ENCODE results near the gene GPA33. TPM values are rescaled to one million over a fixed set of nuclear protein-coding genes. Genes with fewer than 3 reads are reported as not detected.
A peak's percentile ranks its signal among the peaks of the same experiment; 100 is the strongest.

The GPA33 gene
- total RNA-seq, 2 donors from 2014 or later = 5.3 to 7.6 TPM

DNA sequence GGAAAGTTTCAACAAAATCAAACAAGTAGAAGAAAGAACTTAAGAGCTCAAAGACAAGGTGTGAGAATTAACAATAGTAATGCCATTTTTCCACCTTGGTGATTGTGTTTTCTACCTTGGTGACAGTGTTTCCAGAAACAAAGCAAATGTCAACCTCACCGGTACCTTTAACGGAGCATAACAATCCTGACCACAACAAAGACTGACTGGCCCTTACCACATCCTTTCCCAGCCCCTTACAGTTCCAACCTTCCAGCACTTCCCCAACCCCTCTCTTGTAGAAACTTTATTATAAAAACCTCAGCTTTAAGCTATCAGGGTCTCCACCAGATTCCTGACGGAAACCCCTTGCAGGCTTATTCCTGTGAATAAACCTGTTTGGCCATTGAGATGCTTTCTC, 20.4 kb upstream of the GPA33 start:
- Mint-ChIP-seq H3K4me3 (no peak overlapping the region), H3K27ac (no peak overlapping the region)

GRCh38 chr1:167109125-167109524, 18.9 kb upstream of the GPA33 start:
- Mint-ChIP-seq H3K4me3 (no peak overlapping the region), H3K27me3 (peaks cover 12% of the 10 kb centered on the region), H3K36me3 (ENCODE audit: low read depth) (peaks cover 2% of the 10 kb centered on the region), H3K27ac (peak overlapping the region; percentile 49), H3K4me1 (peaks cover 23% of the 10 kb centered on the region)
- no peaks in the 10 kb centered on the region for H3K9me3 ChIP-seq (ENCODE audit: control insufficient read depth, low read length, poor library complexity, severe bottlenecking)
- ATAC-seq = no peak
- no peak for DNase-seq

More for the DNA sequence above, 20.4 kb upstream of the GPA33 start:
- Mint-ChIP-seq H3K36me3 (ENCODE audit: low read depth) (no peaks in the 10 kb centered on the region), H3K4me1 (peaks cover 14% of the 10 kb centered on the region), H3K27me3 (peaks cover 14% of the 10 kb centered on the region)
- ATAC-seq = peak; percentile 75
- DNase-seq = no peak
- H3K9me3 ChIP-seq (ENCODE audit: control insufficient read depth, low read length, poor library complexity, severe bottlenecking) = no peaks in the 10 kb centered on the region

GRCh38 chr1:167107456-167107855, 17.3 kb upstream of the GPA33 start:
- DNase-seq (no peak), ATAC-seq (no peak)
- no peaks in the 10 kb centered on the region for H3K9me3 ChIP-seq (ENCODE audit: control insufficient read depth, low read length, poor library complexity, severe bottlenecking)
- Mint-ChIP-seq H3K4me1 (peaks cover 28% of the 10 kb centered on the region), H3K27me3 (peaks cover 12% of the 10 kb centered on the region), H3K36me3 (ENCODE audit: low read depth) (peaks cover 2% of the 10 kb centered on the region), H3K4me3 (no peak overlapping the region), H3K27ac (peak overlapping the region; percentile 49)

DNA sequence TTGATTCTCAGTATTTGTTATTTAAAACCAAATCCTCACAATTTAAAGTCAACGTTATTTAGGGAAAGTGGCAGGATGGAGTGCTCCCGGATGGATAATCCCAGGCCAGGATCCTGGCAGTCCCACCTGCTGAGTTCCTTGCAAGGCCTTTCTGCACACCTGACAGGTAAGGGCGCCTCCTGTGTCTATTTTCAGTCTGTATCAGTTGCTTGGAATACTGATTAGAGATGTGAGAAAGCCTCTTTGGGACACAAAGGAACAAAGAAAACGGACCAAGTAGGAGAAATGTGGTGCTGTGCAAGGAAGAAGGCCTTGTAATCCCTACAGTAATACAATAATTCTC, 15.9 kb upstream of the GPA33 start:
- DNase-seq (no peak), ATAC-seq (no peak)
- Mint-ChIP-seq H3K4me1 (peaks cover 28% of the 10 kb centered on the region), H3K36me3 (ENCODE audit: low read depth) (peaks cover 2% of the 10 kb centered on the region), H3K4me3 (no peak overlapping the region), H3K27ac (no peak overlapping the region), H3K27me3 (peaks cover 12% of the 10 kb centered on the region)
- no peaks in the 10 kb centered on the region for H3K9me3 ChIP-seq (ENCODE audit: control insufficient read depth, low read length, poor library complexity, severe bottlenecking)

DNA sequence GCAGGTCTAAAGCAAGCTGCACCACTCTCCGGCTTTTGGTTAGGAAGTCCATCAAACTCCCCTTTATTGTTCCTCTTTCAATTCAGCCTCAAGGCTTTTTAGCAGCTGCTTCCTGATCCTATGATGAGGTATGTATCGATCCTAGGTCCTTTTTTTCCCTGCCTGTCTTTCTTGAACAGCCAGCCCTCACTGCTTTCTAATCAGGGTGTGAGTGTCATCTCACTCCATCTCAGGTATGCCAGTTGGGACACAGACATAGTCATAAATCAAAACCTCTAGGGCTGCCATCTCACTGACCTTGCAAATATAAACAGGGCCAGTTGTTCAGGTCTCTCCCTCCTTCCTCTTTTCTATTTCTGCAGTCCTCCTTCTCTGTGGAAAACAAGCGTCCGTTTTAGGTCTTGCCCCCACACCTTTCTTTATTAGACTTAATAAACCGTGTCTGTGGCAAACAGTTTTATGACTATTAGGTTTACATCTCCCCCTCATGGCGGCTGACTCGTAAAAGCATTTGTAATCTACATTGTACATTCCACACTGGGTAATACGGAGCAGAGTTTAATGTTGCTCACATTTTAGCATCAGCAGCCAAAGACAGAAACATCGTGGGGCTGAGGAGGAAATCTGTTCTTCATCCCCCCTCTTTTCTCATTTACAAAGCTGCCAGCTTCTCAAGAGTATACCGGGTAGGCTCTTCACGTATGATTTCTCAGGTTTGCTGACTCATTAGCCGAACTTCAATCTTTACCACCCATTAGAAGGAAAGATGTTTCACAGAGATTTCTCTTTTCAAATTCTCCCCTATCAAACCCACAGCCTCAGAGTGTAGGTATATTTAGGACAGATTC, 15.3 kb upstream of the GPA33 start:
- no peak for ATAC-seq
- Mint-ChIP-seq H3K27ac (no peak overlapping the region), H3K4me1 (peaks cover 28% of the 10 kb centered on the region), H3K4me3 (no peak overlapping the region), H3K27me3 (peaks cover 16% of the 10 kb centered on the region), H3K36me3 (ENCODE audit: low read depth) (peaks cover 2% of the 10 kb centered on the region)
- no peak for DNase-seq
- no peaks in the 10 kb centered on the region for H3K9me3 ChIP-seq (ENCODE audit: control insufficient read depth, low read length, poor library complexity, severe bottlenecking)

DNA sequence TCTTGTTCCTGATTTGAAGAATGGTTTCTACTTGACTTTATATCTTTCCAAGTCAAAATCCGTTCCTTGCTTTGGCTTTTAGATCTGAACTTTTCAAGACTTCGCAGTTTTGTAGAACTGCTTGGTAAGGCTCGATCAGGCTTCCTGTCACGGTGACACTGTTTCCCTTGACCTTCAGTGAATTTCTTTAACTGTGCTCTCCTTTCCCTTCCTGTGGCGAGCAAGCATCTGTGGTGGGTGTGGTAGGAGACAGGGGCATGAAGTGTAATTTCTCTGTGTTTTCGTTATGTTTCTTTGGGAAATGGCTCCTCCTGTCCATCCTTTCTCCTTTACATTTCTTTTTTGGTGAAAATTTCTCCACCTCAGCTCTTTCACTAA, 14.1 kb upstream of the GPA33 start:
- Mint-ChIP-seq H3K36me3 (ENCODE audit: low read depth) (peaks cover 2% of the 10 kb centered on the region), H3K4me1 (peaks cover 24% of the 10 kb centered on the region), H3K4me3 (peak overlapping the region; percentile 31), H3K27ac (peak overlapping the region; percentile 56), H3K27me3 (peaks cover 29% of the 10 kb centered on the region)
- H3K9me3 ChIP-seq (ENCODE audit: control insufficient read depth, low read length, poor library complexity, severe bottlenecking) = no peaks in the 10 kb centered on the region
- DNase-seq = no peak
- no peak for ATAC-seq

DNA sequence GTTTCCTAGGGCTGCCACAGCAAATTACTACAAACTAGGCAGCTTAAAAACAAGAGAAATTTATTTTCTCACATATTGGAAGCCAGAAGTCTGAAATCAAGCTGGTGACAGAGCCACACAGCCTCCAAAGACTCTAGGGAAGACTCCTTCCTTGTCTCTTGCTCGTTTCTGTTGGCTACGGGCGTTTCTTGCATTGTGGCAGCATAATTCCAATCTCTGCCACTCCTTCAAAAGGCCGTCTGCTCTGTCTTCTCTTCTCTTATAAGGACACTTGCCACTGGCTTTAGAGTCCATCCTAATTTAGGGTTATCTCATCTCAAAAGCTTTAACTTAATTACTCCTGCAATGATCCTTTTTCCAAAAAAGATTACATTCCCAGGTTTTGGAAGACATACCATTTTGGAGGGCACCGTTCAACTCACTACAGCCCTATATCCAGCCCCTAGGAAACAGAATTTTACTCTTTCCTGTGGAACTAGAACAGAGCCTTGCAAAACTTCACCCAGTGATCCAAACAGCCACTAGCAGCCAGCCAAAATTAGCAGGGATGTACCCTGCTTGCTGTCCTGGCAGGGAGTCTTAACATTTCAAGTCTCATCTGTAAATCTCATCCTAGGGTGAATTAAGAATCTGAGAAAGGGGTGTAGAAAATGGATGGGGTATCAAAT, 12.9 kb upstream of the GPA33 start:
- DNase-seq (no peak), ATAC-seq (no peak)
- peaks cover 2% of the 10 kb centered on the region for H3K36me3 Mint-ChIP-seq (ENCODE audit: low read depth)
- no peak overlapping the region for H3K27ac Mint-ChIP-seq
- peaks cover 29% of the 10 kb centered on the region for H3K27me3 Mint-ChIP-seq
- H3K4me3 Mint-ChIP-seq = no peak overlapping the region
- H3K9me3 ChIP-seq (ENCODE audit: control insufficient read depth, low read length, poor library complexity, severe bottlenecking) = no peaks in the 10 kb centered on the region
- H3K4me1 Mint-ChIP-seq = peaks cover 14% of the 10 kb centered on the region

DNA sequence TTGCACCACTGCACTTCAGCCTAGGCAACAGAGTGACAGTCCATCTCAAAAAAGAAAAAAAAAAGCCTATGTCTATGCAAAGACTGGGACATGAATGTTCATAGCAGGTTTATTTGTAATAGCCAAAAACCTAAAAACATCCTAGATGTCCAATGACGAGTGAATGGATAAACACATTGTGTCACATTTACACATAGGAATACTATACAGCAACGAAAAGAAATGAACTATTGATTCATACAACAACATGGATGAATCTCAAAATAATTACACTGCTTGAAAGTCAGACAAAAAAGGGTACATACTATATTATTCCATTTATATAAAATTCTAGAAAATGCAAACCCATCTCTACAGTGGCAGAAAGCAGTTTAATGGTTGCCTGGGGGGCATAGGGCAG, 11.6 kb upstream of the GPA33 start:
- H3K27ac Mint-ChIP-seq = no peak overlapping the region
- no peak for ATAC-seq
- no peak overlapping the region for H3K4me3 Mint-ChIP-seq
- H3K4me1 Mint-ChIP-seq = peaks cover 14% of the 10 kb centered on the region
- peaks cover 29% of the 10 kb centered on the region for H3K27me3 Mint-ChIP-seq
- H3K36me3 Mint-ChIP-seq (ENCODE audit: low read depth) = peaks cover 2% of the 10 kb centered on the region
- H3K9me3 ChIP-seq (ENCODE audit: control insufficient read depth, low read length, poor library complexity, severe bottlenecking) = no peaks in the 10 kb centered on the region
- DNase-seq = no peak

DNA sequence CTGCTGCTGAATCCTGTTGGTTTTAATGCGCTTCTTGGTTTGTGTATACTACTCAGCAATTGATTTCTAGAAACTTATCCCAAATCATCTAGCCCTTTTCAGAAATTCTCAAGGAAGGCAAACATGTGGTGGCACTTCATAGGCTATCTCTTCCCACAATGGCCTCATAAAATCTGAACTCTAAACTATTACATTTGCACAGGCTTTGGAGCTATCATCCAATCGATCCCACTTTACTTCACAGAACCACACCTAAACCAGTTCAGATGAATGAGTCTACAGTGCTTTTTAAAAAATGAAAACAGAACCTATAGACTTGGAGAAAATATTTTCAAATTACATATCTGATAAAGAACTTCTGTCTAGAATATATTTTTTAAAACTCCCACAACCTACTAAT, 10.6 kb upstream of the GPA33 start:
- Mint-ChIP-seq H3K27me3 (peaks cover 28% of the 10 kb centered on the region), H3K4me3 (no peak overlapping the region), H3K27ac (no peak overlapping the region), H3K4me1 (peaks cover 14% of the 10 kb centered on the region), H3K36me3 (ENCODE audit: low read depth) (peaks cover 2% of the 10 kb centered on the region)
- DNase-seq (no peak), ATAC-seq (no peak)
- H3K9me3 ChIP-seq (ENCODE audit: control insufficient read depth, low read length, poor library complexity, severe bottlenecking) = no peaks in the 10 kb centered on the region

DNA sequence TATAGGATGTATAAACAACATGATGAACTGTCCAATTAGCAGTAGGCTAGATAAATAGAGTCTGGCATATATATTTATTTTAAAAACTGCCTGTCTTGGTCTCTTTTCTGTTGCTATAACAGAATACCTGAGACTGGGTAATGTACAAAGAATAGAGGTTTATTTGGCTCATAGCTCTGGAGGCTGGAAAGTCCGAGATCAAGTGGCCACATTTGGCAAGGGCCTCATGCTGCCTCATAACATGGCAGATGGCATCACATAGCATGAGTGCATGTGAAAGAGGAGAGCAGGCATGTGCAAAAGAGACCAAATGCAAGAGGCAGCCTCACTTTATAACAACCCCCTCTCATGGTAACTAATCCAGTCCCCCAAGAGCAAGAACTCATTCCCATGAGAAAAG, 9.7 kb upstream of the GPA33 start:
- DNase-seq = no peak
- no peaks in the 10 kb centered on the region for H3K9me3 ChIP-seq (ENCODE audit: control insufficient read depth, low read length, poor library complexity, severe bottlenecking)
- no peak overlapping the region for H3K4me3 Mint-ChIP-seq
- H3K27me3 Mint-ChIP-seq = peaks cover 21% of the 10 kb centered on the region
- H3K4me1 Mint-ChIP-seq = peaks cover 13% of the 10 kb centered on the region
- no peak overlapping the region for H3K27ac Mint-ChIP-seq
- no peak for ATAC-seq
- no peaks in the 10 kb centered on the region for H3K36me3 Mint-ChIP-seq (ENCODE audit: low read depth)

DNA sequence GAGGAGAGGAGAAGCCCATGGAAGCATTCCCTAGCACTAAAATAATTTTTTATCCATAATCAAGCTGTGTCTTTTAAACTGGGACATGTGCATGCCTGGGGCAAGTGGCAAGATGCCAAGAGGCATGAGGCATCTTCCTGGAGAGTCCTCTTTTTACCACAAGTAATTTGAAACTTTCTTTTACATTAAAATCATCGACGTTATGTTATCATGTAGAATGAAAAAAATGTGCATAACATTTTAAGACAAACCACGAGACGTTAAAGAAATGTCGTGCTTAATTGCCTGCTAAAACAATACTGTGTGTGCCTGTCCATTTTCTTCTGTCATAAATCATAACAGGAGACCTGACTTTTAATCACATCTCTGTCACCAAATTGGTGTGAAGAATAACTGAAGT, 5.2 kb upstream of the GPA33 start:
- Mint-ChIP-seq H3K27me3 (peaks cover 27% of the 10 kb centered on the region), H3K36me3 (ENCODE audit: low read depth) (no peaks in the 10 kb centered on the region), H3K27ac (no peak overlapping the region), H3K4me3 (no peak overlapping the region), H3K4me1 (peaks cover 7% of the 10 kb centered on the region)
- no peak for DNase-seq
- no peaks in the 10 kb centered on the region for H3K9me3 ChIP-seq (ENCODE audit: control insufficient read depth, low read length, poor library complexity, severe bottlenecking)
- no peak for ATAC-seq

GRCh38 chr1:167094690-167095089, 4.5 kb upstream of the GPA33 start:
- Mint-ChIP-seq H3K4me3 (no peak overlapping the region), H3K27me3 (peaks cover 20% of the 10 kb centered on the region), H3K4me1 (peaks cover 12% of the 10 kb centered on the region), H3K27ac (no peak overlapping the region), H3K36me3 (ENCODE audit: low read depth) (no peaks in the 10 kb centered on the region)
- H3K9me3 ChIP-seq (ENCODE audit: control insufficient read depth, low read length, poor library complexity, severe bottlenecking) = no peaks in the 10 kb centered on the region
- DNase-seq (no peak), ATAC-seq (no peak)

DNA sequence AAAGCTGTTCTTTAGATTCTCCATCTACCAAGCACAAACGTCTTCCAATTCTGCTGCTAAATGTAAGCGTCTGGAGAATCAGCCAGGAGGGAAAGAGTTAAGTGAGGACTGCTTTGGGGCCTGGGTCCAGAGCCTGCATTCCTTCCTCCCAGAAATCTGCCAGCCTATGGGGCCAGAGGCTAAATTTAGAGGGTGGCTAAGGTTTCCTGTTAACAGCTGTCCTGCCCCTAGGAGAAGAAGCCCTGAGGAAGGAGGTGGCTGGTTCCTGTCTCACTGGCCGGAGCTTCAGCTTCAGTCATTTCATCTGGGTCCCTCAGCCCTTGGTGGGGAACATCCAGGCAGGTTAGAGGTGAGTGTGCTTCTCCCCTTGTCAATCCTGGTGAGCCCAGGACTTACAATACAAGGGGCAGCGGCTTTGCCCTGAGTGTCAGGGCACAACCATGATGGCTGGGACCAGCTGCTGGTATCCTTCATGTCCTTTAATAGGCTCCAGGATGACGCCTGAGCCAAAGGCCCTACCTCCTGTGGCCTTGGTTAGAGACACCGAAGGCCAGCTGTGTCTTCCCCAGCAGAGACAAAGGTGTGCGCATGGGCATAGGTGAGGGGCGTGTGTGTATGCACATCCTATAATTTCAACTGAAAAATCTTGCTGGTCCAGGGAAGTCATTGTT, 3.8 kb upstream of the GPA33 start, which contains the start of gene STYXL2:
STYXL2 (plus strand) TSS at position 230 of the 671 bp plus-strand sequence. CDS start 775 bp downstream, outside the sequence.
- no peaks in the 10 kb centered on the region for H3K36me3 Mint-ChIP-seq (ENCODE audit: low read depth)
- H3K4me1 Mint-ChIP-seq = peaks cover 18% of the 10 kb centered on the region
- H3K9me3 ChIP-seq (ENCODE audit: control insufficient read depth, low read length, poor library complexity, severe bottlenecking) = no peaks in the 10 kb centered on the region
- no peak within 1 kb of the TSS for H3K27ac Mint-ChIP-seq
- DNase-seq (no peak), ATAC-seq (no peak)
- peaks cover 15% of the 10 kb centered on the region for H3K27me3 Mint-ChIP-seq
- no peak within 1 kb of the TSS for H3K4me3 Mint-ChIP-seq

All from T-helper 17 cell (primary cell).